ENCODE results near the gene DMKN. TPM values are rescaled to one million over a fixed set of nuclear protein-coding genes. Genes with fewer than 3 reads are reported as not detected.

The DMKN gene
- total RNA-seq, 2 donors from 2014 or later, result 430 to 451 TPM

DNA sequence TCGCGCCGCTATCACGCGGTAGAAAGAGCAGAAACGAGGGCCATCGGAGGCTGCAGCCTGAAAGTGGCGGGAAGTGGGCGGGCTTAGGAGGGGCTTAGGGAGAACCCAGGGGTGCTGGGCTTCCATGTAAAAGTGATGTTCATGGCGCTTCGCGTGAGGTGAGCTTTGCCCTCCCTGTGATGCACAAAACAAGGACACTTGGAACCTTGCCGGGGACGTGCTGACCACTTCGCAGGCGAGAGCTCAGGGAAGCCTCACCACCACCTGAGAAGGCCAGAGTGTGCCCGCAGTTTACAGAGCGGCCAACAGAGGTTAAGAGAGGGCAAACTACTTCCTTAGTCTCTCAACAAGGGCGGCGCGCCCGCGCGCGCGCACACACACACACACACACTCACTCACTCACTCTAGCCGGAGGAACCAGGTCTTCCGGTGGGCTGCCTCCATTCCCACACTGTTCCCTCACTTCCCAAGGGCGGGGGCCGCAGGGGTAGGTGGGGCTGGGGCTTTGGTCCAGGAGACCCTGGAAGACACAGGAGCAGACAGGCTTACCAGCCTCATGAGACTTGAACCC, 20.5 kb upstream of the DMKN start:
- no peaks in the 10 kb centered on the region for H3K9me3 Mint-ChIP-seq
- peaks cover 25% of the 10 kb centered on the region for H3K4me1 Mint-ChIP-seq
- no peak overlapping the region for H3K27ac ChIP-seq (ENCODE audit: low read depth, low read length)
- 91 to 92% methylated on average over 9 to 30 of the region's 30 CpGs for WGBS, 2 experiments (ENCODE audit: insufficient coverage in 1 of 2, insufficient read length in 1 of 2)
- H3K4me3 ChIP-seq (ENCODE audit: low read length), result no peak overlapping the region
- no peaks in the 10 kb centered on the region for H3K36me3 Mint-ChIP-seq (ENCODE audit: low read depth)
- TF ChIP-seq, protein P1, sequence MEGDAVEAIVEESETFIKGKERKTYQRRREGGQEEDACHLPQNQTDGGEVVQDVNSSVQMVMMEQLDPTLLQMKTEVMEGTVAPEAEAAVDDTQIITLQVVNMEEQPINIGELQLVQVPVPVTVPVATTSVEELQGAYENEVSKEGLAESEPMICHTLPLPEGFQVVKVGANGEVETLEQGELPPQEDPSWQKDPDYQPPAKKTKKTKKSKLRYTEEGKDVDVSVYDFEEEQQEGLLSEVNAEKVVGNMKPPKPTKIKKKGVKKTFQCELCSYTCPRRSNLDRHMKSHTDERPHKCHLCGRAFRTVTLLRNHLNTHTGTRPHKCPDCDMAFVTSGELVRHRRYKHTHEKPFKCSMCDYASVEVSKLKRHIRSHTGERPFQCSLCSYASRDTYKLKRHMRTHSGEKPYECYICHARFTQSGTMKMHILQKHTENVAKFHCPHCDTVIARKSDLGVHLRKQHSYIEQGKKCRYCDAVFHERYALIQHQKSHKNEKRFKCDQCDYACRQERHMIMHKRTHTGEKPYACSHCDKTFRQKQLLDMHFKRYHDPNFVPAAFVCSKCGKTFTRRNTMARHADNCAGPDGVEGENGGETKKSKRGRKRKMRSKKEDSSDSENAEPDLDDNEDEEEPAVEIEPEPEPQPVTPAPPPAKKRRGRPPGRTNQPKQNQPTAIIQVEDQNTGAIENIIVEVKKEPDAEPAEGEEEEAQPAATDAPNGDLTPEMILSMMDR (conservative IDR thresholded peaks at IDR 0.05), result peak; percentile 12
- no peak overlapping the region for H3K9ac ChIP-seq (ENCODE audit: extremely low read depth, low read length, poor library complexity, severe bottlenecking)
- no peaks in the 10 kb centered on the region for H3K27me3 ChIP-seq (ENCODE audit: control insufficient read depth, insufficient read depth, low read length, poor library complexity, severe bottlenecking)
- H3K36me3 ChIP-seq (ENCODE audit: control insufficient read depth, insufficient read depth, low read length), result no peaks in the 10 kb centered on the region
- no peaks in the 10 kb centered on the region for H3K4me1 ChIP-seq (ENCODE audit: control insufficient read depth, insufficient read depth, low read length)
- no peaks in the 10 kb centered on the region for H3K9me3 ChIP-seq (ENCODE audit: control insufficient read depth, low read length)
- H3K27me3 Mint-ChIP-seq (ENCODE audit: insufficient read depth), result peaks cover 14% of the 10 kb centered on the region
- DNase-seq, result peak; percentile 79
- no peak overlapping the region for H3K4me3 Mint-ChIP-seq
- peak overlapping the region; percentile 30 for H3K27ac Mint-ChIP-seq

DNA sequence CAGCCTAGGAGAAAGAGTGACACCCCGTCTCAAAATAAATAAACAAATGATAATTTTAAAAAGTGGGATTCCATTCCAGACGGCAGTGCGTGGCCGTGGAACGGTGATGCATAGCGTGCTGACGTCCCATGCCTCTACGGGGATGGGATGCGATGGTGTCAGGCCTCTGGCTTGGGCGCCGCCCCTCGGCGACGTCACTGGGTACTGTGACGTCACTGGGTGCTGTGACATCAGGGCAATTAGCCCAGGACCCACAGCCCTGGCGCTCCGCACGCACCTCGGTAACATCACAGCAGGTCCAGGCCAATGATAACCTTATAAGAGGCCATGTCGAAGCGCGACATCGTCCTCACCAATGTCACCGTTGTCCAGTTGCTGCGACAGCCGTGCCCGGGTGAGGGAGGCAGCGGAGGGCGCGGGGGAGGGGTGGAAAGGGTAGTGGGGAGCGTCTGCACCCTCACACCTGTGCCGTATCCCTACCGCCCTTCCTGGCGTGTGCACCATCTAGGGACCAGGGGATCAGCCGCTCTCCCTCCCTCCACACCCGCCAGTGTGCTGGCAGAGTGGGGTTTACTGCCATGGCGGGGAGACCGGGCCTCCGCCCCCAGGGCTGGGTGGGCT, 19.9 kb upstream of the DMKN start, which contains the start of gene GAPDHS:
Gene GAPDHS, plus strand, starts transcription at position 256 of the 621 bp plus-strand sequence. Its CDS starts 72 bp downstream, at position 328.
- H3K9me3 ChIP-seq (ENCODE audit: control insufficient read depth, low read length), result no peaks in the 10 kb centered on the region
- H3K4me3 Mint-ChIP-seq, result no peak within 1 kb of the TSS
- H3K9me3 Mint-ChIP-seq, result no peaks in the 10 kb centered on the region
- TF ChIP-seq, protein P1 (conservative IDR thresholded peaks at IDR 0.05), result no peak
- H3K4me1 ChIP-seq (ENCODE audit: control insufficient read depth, insufficient read depth, low read length), result no peaks in the 10 kb centered on the region
- H3K27me3 ChIP-seq (ENCODE audit: control insufficient read depth, insufficient read depth, low read length, poor library complexity, severe bottlenecking), result no peaks in the 10 kb centered on the region
- peaks cover 25% of the 10 kb centered on the region for H3K4me1 Mint-ChIP-seq
- peak within 1 kb of the TSS; percentile 30 for H3K27ac Mint-ChIP-seq
- H3K4me3 ChIP-seq (ENCODE audit: low read length), result no peak within 1 kb of the TSS
- WGBS, 2 experiments (ENCODE audit: insufficient coverage in 1 of 2, insufficient read length in 1 of 2), result 88 to 92% methylated on average over 19 to 39 of the region's 39 CpGs
- no peak for DNase-seq
- H3K36me3 Mint-ChIP-seq (ENCODE audit: low read depth), result no peaks in the 10 kb centered on the region
- H3K36me3 ChIP-seq (ENCODE audit: control insufficient read depth, insufficient read depth, low read length), result no peaks in the 10 kb centered on the region
- H3K27me3 Mint-ChIP-seq (ENCODE audit: insufficient read depth), result peaks cover 20% of the 10 kb centered on the region
- no peak within 1 kb of the TSS for H3K9ac ChIP-seq (ENCODE audit: extremely low read depth, low read length, poor library complexity, severe bottlenecking)
- no peak within 1 kb of the TSS for H3K27ac ChIP-seq (ENCODE audit: low read depth, low read length)

DNA sequence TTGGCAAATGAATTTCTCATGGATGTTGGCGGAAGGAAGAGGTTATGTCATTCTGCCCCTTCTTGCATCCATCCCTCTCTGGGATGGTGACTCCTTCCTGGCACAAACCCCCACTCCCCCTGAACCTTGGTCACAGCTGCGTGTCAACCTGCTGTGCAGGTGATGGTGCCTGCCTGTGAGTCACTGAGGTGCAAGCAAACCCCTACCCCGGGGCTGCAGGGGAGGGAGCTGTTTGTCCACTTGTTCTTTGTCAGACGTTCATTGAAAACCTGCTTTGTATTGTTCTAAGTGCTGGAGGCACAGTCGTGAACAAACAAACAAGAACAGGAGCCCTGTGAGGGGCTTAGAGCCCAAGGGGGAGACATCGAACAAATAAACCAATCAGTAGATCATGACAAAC, 17.8 kb upstream of the DMKN start:
- Histone ChIP-seq H3K27ac (ENCODE audit: low read depth, low read length) (no peak overlapping the region), H3K4me1 (ENCODE audit: control insufficient read depth, insufficient read depth, low read length) (no peaks in the 10 kb centered on the region), H3K9ac (ENCODE audit: extremely low read depth, low read length, poor library complexity, severe bottlenecking) (no peak overlapping the region), H3K36me3 (ENCODE audit: control insufficient read depth, insufficient read depth, low read length) (no peaks in the 10 kb centered on the region), H3K27me3 (ENCODE audit: control insufficient read depth, insufficient read depth, low read length, poor library complexity, severe bottlenecking) (no peaks in the 10 kb centered on the region), H3K4me3 (ENCODE audit: low read length) (no peak overlapping the region), H3K9me3 (ENCODE audit: control insufficient read depth, low read length) (no peaks in the 10 kb centered on the region)
- no peak overlapping the region for H3K4me3 Mint-ChIP-seq
- TF ChIP-seq, protein P1 (conservative IDR thresholded peaks at IDR 0.05), result no peak
- 47 to 52% methylated on average over 4 to 6 of the region's 6 CpGs for WGBS, 2 experiments (ENCODE audit: insufficient coverage in 1 of 2, insufficient read length in 1 of 2)
- H3K9me3 Mint-ChIP-seq, result no peaks in the 10 kb centered on the region
- peak; percentile 65 for DNase-seq
- H3K27me3 Mint-ChIP-seq (ENCODE audit: insufficient read depth), result peaks cover 33% of the 10 kb centered on the region
- H3K4me1 Mint-ChIP-seq, result peaks cover 17% of the 10 kb centered on the region
- H3K36me3 Mint-ChIP-seq (ENCODE audit: low read depth), result no peaks in the 10 kb centered on the region
- no peak overlapping the region for H3K27ac Mint-ChIP-seq

Data from endodermal cell (in vitro differentiated cells).